A549 (cell line): Measurements from ENCODE around the gene CCDC183. TPM values are rescaled to one million over a fixed set of nuclear protein-coding genes. Genes with fewer than 3 reads are reported as not detected.

Source experiments
- ATAC-seq, 2 experiments: fragments of 200-7000 bp in 1 of 2; fragments of >200 bp in 1 of 2; cut with Nextera tagmentation in 1 of 2; cut with Tn5 transposase in 1 of 2; 3 replicates each; pipeline versions ENCODE4 v1.8.0 to v1.9.1; 2018 to 2020; ENCODE audit warnings: mild to moderate bottlenecking in 1 of 2, moderate library complexity in 1 of 2
- CTCF ChIA-PET: fragments of 300-600 bp; sonication (Branson Sonifier 250); formaldehyde crosslinking; extraction: SDS; loops from one replicate; lab custom pipeline; 2021; ENCODE audit warnings: antibody characterized with exemption, inconsistent platforms; lab: Yijun Ruan, JAX
- POLR2A ChIA-PET: fragments of 350-600 bp; formaldehyde crosslinking; extraction: SDS; loops from one replicate; lab custom pipeline; 2021; ENCODE audit warnings: antibody characterized with exemption, inconsistent platforms; lab: Yijun Ruan, JAX
- DNase-seq, 2 experiments: peaks; one replicate each; pipeline versions ENCODE4 v3.0.0 to v3.0.0-alpha.2; 2011 to 2016; ENCODE audit warnings: low read depth in 1 of 2, low spot score in 1 of 2
- FAIRE-seq: peaks from 2 replicates; lab custom pipeline; 2011; peaks lifted over from hg19 to GRCh38; lab: Jason Lieb, UNC
- H3K27ac ChIP-seq, 2 experiments: fragments of >200 bp; sonication (Bioruptor Twin); formaldehyde crosslinking; 3 replicates each; pipeline ENCODE4 v1.5.1; 2016 to 2017
- H3K4me1 ChIP-seq: fragments of >200 bp; sonication (Bioruptor Twin); formaldehyde crosslinking; 3 replicates; pipeline ENCODE4 v1.6.1; 2016
- H3K4me2 ChIP-seq: fragments of >200 bp; sonication (Bioruptor Twin); formaldehyde crosslinking; 3 replicates; pipeline ENCODE4 v1.6.1; 2016
- H3K4me3 ChIP-seq: fragments of >200 bp; sonication (Bioruptor Twin); formaldehyde crosslinking; 3 replicates; pipeline ENCODE4 v1.5.1; 2016
- H3K9me3 ChIP-seq: fragments of >200 bp; sonication (Bioruptor Twin); formaldehyde crosslinking; 3 replicates; pipeline ENCODE4 v1.6.1; 2016
- BHLHE40 ChIP-seq: IDR thresholded peaks from 2 replicates; pipeline ENCODE4 v1.6.1; 2012; ENCODE audit warnings: low read depth, low read length, inconsistent platforms
- CBX2 ChIP-seq: fragments of 200-600 bp; sonication (generic); IDR thresholded peaks from 2 replicates; pipeline ENCODE4 v1.6.1; 2016; ENCODE audit warnings: low read depth, mild to moderate bottlenecking, borderline replicate concordance
- CHD2 ChIP-seq: fragments of 150-350 bp; IDR thresholded peaks from 2 replicates; pipeline ENCODE4 v1.6.1; 2014; ENCODE audit warnings: low read length; ENCODE audit not compliant: partially characterized antibody
- EHF ChIP-seq: fragments of 250-450 bp; sonication (Bioruptor Pico); IDR thresholded peaks from 2 replicates; pipeline ENCODE4 v1.5.0; 2020; ENCODE audit warnings: mild to moderate bottlenecking
- EP300 ChIP-seq, 2 experiments: fragments of >200 bp; sonication (Bioruptor Twin); formaldehyde crosslinking; IDR thresholded peaks; 2 replicates in 1 of 2; 3 replicates in 1 of 2; pipeline ENCODE4 v1.6.1; 2016 to 2017
- ESRRA ChIP-seq: fragments of 150-350 bp; IDR thresholded peaks from 2 replicates; pipeline ENCODE4 v1.6.1; 2014; ENCODE audit warnings: mild to moderate bottlenecking, low read length, borderline replicate concordance
- FOXS1 ChIP-seq: fragments of 250-450 bp; sonication (Bioruptor Pico); IDR thresholded peaks from 2 replicates; pipeline ENCODE4 v1.5.0; 2020; ENCODE audit warnings: mild to moderate bottlenecking, moderate library complexity
- GATA3 ChIP-seq: IDR thresholded peaks from 2 replicates; pipeline ENCODE4 v1.6.1; 2012; ENCODE audit warnings: borderline replicate concordance
- HDAC2 ChIP-seq: fragments of 200-600 bp; sonication (generic); IDR thresholded peaks from 2 replicates; pipeline ENCODE4 v1.6.1; 2016
- HOXB5 ChIP-seq: fragments of 250-450 bp; sonication (Bioruptor Pico); IDR thresholded peaks from 2 replicates; pipeline ENCODE4 v1.5.0; 2020; ENCODE audit warnings: mild to moderate bottlenecking, moderate library complexity
- JUN ChIP-seq, 2 experiments: fragments of >200 bp; sonication (Bioruptor Twin); formaldehyde crosslinking; IDR thresholded peaks; 2 replicates in 1 of 2; 3 replicates in 1 of 2; pipeline ENCODE4 v1.6.1; 2016 to 2017
- JUNB ChIP-seq: fragments of >200 bp; sonication (Bioruptor Twin); formaldehyde crosslinking; IDR thresholded peaks from 2 replicates; pipeline ENCODE4 v1.6.1; 2016
- KDM5A ChIP-seq: fragments of 200-600 bp; sonication (generic); IDR thresholded peaks from 2 replicates; pipeline ENCODE4 v1.6.1; 2016; ENCODE audit warnings: antibody characterized with exemption, mild to moderate bottlenecking
- MAZ ChIP-seq: fragments of 150-350 bp; IDR thresholded peaks from 2 replicates; pipeline ENCODE4 v1.6.1; 2014; ENCODE audit warnings: antibody characterized with exemption, low read depth, low read length, borderline replicate concordance
- PHF8 ChIP-seq: fragments of 200-600 bp; sonication (generic); IDR thresholded peaks from 2 replicates; pipeline ENCODE4 v1.6.1; 2016; ENCODE audit warnings: low read depth, mild to moderate bottlenecking, antibody characterized with exemption, moderate library complexity, borderline replicate concordance
- POLR2AphosphoS2 ChIP-seq: conservative IDR thresholded peaks from 2 replicates; pipeline ENCODE4 v1.6.1; 2012; ENCODE audit warnings: low read length, improper control_type of control experiment, inconsistent platforms
- RAD21 ChIP-seq, 2 experiments: fragments of >200 bp in 1 of 2; sonication (Bioruptor Twin) in 1 of 2; formaldehyde crosslinking in 1 of 2; IDR thresholded peaks in 1 of 2; conservative IDR thresholded peaks in 1 of 2; 2 replicates in 1 of 2; 3 replicates in 1 of 2; pipeline ENCODE4 v1.6.1; 2012 to 2018; ENCODE audit warnings: inconsistent platforms in 1 of 2
- SREBF2 ChIP-seq: fragments of 450-650 bp; IDR thresholded peaks from 2 replicates; pipeline ENCODE4 v1.6.1; 2014; ENCODE audit warnings: mild to moderate bottlenecking, moderate library complexity
- TFCP2L1 ChIP-seq: fragments of 250-450 bp; sonication (Bioruptor Pico); IDR thresholded peaks from 2 replicates; pipeline ENCODE4 v1.5.0; 2021; ENCODE audit warnings: mild to moderate bottlenecking
- TP53 ChIP-seq: fragments of 250-450 bp; sonication (Bioruptor Pico); IDR thresholded peaks from 2 replicates; pipeline ENCODE4 v1.5.0; 2021; ENCODE audit warnings: mild to moderate bottlenecking, moderate library complexity
- ZC3H11A ChIP-seq: fragments of 450-650 bp; IDR thresholded peaks from 2 replicates; pipeline ENCODE4 v1.6.1; 2014; ENCODE audit warnings: antibody characterized with exemption, mild to moderate bottlenecking
- ZNF302 ChIP-seq: fragments of 250-450 bp; sonication (Bioruptor Pico); IDR thresholded peaks from 2 replicates; pipeline ENCODE4 v1.9.0; 2021; ENCODE audit warnings: inconsistent platforms, mild to moderate bottlenecking, moderate library complexity
- WGBS: methylation state at CpG from one replicate; pipeline ENCODE4 v1.1.6; 2017; ENCODE audit errors: missing lambda C conversion rate; 5-methylcytosine and 5-hydroxymethylcytosine counted together
- polyA plus RNA-seq, 4 experiments: library from polyadenylated mRNA; depleted of rRNA in 3 of 4; stranded (reverse); fragments of >200 nt; fragmentation: RNase III in 1 of 4; extraction: RNeasy Plus Mini Kit Qiagen cat#74134 plus additional on column Dnase treatment in 1 of 4; gene quantifications; 2 replicates in 3 of 4; 3 replicates in 1 of 4; pipeline ENCODE4 v1.2.3, GENCODE V29; 2011 to 2017
- TF ChIP-seq, protein P1 (sequence below): fragments of 450-650 bp; IDR thresholded peaks from 2 replicates; pipeline ENCODE4 v1.6.1; 2014; ENCODE audit warnings: antibody characterized with exemption
- TF ChIP-seq, protein P2 (sequence below): fragments of >200 bp; sonication (Bioruptor Twin); formaldehyde crosslinking; IDR thresholded peaks from 3 replicates; pipeline ENCODE4 v1.6.1; 2016
- TF ChIP-seq, protein P3 (sequence below): fragments of 250-450 bp; sonication (Bioruptor Pico); IDR thresholded peaks from 2 replicates; pipeline ENCODE4 v1.5.0; 2021; ENCODE audit warnings: mild to moderate bottlenecking, moderate library complexity, borderline replicate concordance
- TF ChIP-seq, protein P4 (sequence below): fragments of 250-450 bp; sonication (Bioruptor Pico); IDR thresholded peaks from 2 replicates; pipeline ENCODE4 v1.5.0; 2020; ENCODE audit warnings: low read depth, mild to moderate bottlenecking, moderate library complexity

The CCDC183 gene
- polyA plus RNA-seq, 2 of the 4 experiments (the other 2 are of a cell fraction) = 0.90 to 1.4 TPM

DNA sequence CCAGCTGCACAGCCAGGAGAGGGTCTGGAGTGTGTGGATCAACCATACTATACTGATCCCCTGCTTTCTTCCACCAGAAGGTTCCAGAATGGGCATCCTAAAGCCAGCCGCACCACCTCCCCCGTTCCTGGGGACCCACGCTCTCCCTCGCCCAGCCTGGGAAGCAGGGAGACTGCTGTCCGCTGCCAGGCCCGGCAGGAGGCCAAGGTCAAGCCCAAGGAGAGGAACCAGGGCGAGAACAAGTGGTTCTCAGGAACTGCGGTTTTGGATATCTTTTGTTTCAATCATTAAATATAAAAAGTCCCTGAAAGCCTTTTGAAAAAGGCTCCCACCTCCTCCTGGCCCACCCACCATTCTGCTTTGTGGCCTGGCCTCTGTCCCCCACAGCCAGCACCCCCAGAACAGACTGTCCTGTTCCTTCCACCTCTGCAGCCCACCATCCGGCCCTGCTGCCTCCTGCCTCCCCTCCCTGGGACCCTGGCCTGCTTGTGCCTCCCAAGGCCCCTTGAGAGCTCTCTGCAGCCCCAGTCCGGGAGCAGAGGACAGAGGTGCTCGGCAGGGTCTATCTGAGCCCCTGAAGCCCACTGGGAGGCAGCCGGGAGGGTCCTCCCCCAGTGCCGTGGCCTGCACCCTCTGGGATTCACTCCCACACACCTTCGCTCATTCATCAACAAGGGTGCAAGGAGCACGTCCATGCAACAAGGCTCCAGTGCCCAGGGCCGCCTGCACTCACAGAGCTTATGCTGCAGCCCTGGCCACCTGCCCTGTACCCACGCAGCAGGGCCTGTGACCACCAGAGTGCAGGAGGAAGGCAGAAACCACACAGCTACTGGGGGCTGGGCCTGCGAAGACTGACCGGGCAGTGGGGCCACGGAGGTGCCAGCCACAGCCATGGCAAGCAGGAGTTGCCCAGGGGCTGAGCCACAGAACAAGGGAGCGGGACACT is 47.2 kb upstream of the CCDC183 start:
- no peaks in the 10 kb centered on the region for H3K4me1 ChIP-seq
- CTCF ChIA-PET = interaction anchor here (0.8 to 11.9 kb wide), 3 partner anchors 11 to 21 kb away, joined by 3 to 79 read pairs (median 3); partner anchors contain the start of gene LCN8
- H3K4me3 ChIP-seq = no peak overlapping the region
- ATAC-seq = no peak
- no peak for FAIRE-seq
- WGBS = 82% methylated on average over 12 of the region's 21 CpGs
- H3K4me2 ChIP-seq = no peak overlapping the region
- POLR2A ChIA-PET = interaction anchor here (1.5 kb wide), 1 partner anchor 20 kb away, joined by 4 read pairs; no protein-coding TSS in a partner anchor
- TF ChIP-seq MAZ = no peak
- TF ChIP-seq CHD2 = no peak
- H3K9me3 ChIP-seq = peaks cover 13% of the 10 kb centered on the region
- H3K27ac ChIP-seq = no peak overlapping the region
- DNase-seq = no peak

DNA sequence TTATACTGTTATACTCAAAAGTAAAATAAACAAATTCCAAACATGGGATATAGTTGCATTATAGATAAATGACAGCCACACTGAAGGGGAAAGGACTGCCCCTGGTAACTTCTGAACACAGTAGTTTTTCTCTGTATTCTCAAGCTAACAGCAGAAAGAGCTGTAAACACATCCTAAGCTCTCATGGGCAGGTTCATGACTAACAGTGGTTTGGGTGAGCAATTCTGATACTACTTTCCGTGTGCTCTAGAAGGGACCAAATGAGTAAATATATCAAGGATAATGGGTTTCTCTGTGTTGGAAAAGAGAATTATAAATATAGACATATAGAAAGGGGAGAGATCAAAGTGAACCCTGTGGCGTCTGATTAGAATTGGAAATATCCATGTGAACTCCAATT is 45.6 kb upstream of the CCDC183 start:
- TF ChIP-seq EHF (CRISPR knock-in tag) (no peak), CBX2 (no peak), KDM5A (no peak), EP300 (IDR thresholded peaks at IDR 0.05) (no peak), HDAC2 (no peak), FOXS1 (CRISPR knock-in tag) (no peak), POLR2AphosphoS2 (no peak), TFCP2L1 (CRISPR knock-in tag) (no peak), TP53 (CRISPR knock-in tag) (no peak)
- TF ChIP-seq, protein P1, sequence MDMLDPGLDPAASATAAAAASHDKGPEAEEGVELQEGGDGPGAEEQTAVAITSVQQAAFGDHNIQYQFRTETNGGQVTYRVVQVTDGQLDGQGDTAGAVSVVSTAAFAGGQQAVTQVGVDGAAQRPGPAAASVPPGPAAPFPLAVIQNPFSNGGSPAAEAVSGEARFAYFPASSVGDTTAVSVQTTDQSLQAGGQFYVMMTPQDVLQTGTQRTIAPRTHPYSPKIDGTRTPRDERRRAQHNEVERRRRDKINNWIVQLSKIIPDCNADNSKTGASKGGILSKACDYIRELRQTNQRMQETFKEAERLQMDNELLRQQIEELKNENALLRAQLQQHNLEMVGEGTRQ = no peak
- TF ChIP-seq, protein P2, sequence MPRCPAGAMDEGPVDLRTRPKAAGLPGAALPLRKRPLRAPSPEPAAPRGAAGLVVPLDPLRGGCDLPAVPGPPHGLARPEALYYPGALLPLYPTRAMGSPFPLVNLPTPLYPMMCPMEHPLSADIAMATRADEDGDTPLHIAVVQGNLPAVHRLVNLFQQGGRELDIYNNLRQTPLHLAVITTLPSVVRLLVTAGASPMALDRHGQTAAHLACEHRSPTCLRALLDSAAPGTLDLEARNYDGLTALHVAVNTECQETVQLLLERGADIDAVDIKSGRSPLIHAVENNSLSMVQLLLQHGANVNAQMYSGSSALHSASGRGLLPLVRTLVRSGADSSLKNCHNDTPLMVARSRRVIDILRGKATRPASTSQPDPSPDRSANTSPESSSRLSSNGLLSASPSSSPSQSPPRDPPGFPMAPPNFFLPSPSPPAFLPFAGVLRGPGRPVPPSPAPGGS = no peak
- TF ChIP-seq, protein P3, sequence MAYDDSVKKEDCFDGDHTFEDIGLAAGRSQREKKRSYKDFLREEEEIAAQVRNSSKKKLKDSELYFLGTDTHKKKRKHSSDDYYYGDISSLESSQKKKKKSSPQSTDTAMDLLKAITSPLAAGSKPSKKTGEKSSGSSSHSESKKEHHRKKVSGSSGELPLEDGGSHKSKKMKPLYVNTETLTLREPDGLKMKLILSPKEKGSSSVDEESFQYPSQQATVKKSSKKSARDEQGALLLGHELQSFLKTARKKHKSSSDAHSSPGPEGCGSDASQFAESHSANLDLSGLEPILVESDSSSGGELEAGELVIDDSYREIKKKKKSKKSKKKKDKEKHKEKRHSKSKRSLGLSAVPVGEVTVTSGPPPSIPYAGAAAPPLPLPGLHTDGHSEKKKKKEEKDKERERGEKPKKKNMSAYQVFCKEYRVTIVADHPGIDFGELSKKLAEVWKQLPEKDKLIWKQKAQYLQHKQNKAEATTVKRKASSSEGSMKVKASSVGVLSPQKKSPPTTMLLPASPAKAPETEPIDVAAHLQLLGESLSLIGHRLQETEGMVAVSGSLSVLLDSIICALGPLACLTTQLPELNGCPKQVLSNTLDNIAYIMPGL (CRISPR knock-in tag) = no peak
- 44% methylated on average over 2 of the region's 2 CpGs for WGBS
- CTCF ChIA-PET = interaction anchor here (1.1 to 11.9 kb wide), 6 partner anchors 9 to 42 kb away, joined by 3 to 79 read pairs (median 3); partner anchors contain the start of gene LCN8

DNA sequence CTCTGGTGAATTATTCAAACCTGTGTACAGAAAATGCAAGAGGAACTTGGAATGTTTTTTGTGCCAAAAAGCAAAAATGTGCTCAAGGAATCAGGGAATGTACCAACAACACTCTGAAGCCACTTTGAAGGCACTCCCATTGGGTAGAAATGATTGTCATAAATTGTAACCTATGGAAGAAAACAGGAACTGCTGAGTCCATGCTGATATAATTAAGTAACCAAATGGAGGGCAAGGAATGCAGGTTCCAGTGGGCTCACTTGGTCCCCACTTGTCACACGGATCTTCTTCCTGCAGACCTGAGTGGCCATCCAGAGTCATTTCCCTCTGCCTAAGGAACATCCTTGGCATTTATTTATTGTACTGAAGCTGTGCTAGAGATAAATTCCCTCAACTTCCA is 44.9 kb upstream of the CCDC183 start:
- Histone ChIP-seq H3K4me2 (no peak overlapping the region), H3K4me3 (no peak overlapping the region), H3K27ac (no peak overlapping the region), H3K9me3 (peaks cover 13% of the 10 kb centered on the region), H3K4me1 (no peaks in the 10 kb centered on the region)
- CTCF ChIA-PET = interaction anchor here (0.8 to 11.9 kb wide), 5 partner anchors 8 to 24 kb away, joined by 3 to 79 read pairs (median 3); partner anchors contain the start of gene LCN8
- no peak for FAIRE-seq
- POLR2A ChIA-PET = no interaction called here
- WGBS = 10% methylated on average over 1 of the region's 1 CpG
- no peak for DNase-seq
- no peak for ATAC-seq
- TF ChIP-seq ZC3H11A = no peak
- TF ChIP-seq ZNF302 (CRISPR knock-in tag) = no peak
- no peak for TF ChIP-seq EP300 (IDR thresholded peaks at IDR 0.05)
- TF ChIP-seq JUNB = no peak
- TF ChIP-seq ESRRA = no peak
- TF ChIP-seq, protein P4, sequence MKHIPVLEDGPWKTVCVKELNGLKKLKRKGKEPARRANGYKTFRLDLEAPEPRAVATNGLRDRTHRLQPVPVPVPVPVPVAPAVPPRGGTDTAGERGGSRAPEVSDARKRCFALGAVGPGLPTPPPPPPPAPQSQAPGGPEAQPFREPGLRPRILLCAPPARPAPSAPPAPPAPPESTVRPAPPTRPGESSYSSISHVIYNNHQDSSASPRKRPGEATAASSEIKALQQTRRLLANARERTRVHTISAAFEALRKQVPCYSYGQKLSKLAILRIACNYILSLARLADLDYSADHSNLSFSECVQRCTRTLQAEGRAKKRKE (CRISPR knock-in tag) = no peak
- TF ChIP-seq FOXS1 (CRISPR knock-in tag) = no peak
- no peak for TF ChIP-seq JUN (IDR thresholded peaks at IDR 0.05)
- TF ChIP-seq HOXB5 (CRISPR knock-in tag) = no peak
- no peak for TF ChIP-seq EHF (CRISPR knock-in tag)
- no peak for TF ChIP-seq RAD21 (conservative IDR thresholded peaks at IDR 0.05 in 1 of 2, IDR thresholded peaks at IDR 0.05 in 1 of 2)
- TF ChIP-seq MAZ = no peak
- TF ChIP-seq GATA3 = no peak
- TF ChIP-seq BHLHE40 = no peak
- TF ChIP-seq, protein P3 (CRISPR knock-in tag) = no peak
- TF ChIP-seq PHF8 = no peak
- TF ChIP-seq SREBF2 = no peak

More for the DNA sequence above, 45.6 kb upstream of the CCDC183 start:
- FAIRE-seq (no peak), DNase-seq (no peak), ATAC-seq (no peak)
- Histone ChIP-seq H3K4me1 (no peaks in the 10 kb centered on the region), H3K4me3 (no peak overlapping the region), H3K27ac (no peak overlapping the region), H3K9me3 (peaks cover 13% of the 10 kb centered on the region), H3K4me2 (no peak overlapping the region)
- POLR2A ChIA-PET = no interaction called here
